Measurements from ENCODE around the gene SEC31B. TPM values are rescaled to one million over a fixed set of nuclear protein-coding genes. Genes with fewer than 3 reads are reported as not detected.

SEC31B gene
- total and polyA plus RNA-seq, 2 donors (not counting 3 experiments of a cell fraction or from before 2014, with no cell fraction given), result 11.1 to 14.4 TPM

- Histone ChIP-seq H3K79me2 (ENCODE audit: control insufficient read depth, insufficient read depth, low read length) (no peaks in the 10 kb centered on the region), H3K27me3 (ENCODE audit: control insufficient read depth in 2 of 2, insufficient read depth in 2 of 2, low read length in 2 of 2) (peaks cover 55 to 56% of the 10 kb centered on the region in 2 experiments), H3K9ac (replicated peaks; ENCODE audit: extremely low read depth, insufficient read depth, low read length) (no peak overlapping the region), H2AFZ (ENCODE audit: low read depth, low read length) (no peak overlapping the region), H3K4me3 (replicated peaks in 1 of 3; ENCODE audit: insufficient read depth in 1 of 3, low read depth in 1 of 3, low read length in 3 of 3) (no peak overlapping the region), H4K20me1 (replicated peaks; ENCODE audit: control insufficient read depth, extremely low read depth, insufficient read depth, low read length) (no peaks in the 10 kb centered on the region), H3K36me3 (ENCODE audit: control insufficient read depth in 2 of 2, extremely low read depth in 1 of 2, insufficient read depth in 2 of 2, low read length in 2 of 2) (no peaks in the 10 kb centered on the region), H3K9me1 (replicated peaks; ENCODE audit: control insufficient read depth, extremely low read depth, insufficient read depth, low read length) (no peaks in the 10 kb centered on the region), H3K4me2 (ENCODE audit: insufficient read depth, low read length) (no peak overlapping the region), H3K4me1 (ENCODE audit: control insufficient read depth, extremely low read depth, insufficient read depth, low read length) (no peaks in the 10 kb centered on the region), H3K27ac (ENCODE audit: insufficient read depth, low read depth, low read length) (no peak overlapping the region), H3K9me3 (replicated peaks; ENCODE audit: control insufficient read depth, insufficient read depth, low read length) (no peaks in the 10 kb centered on the region)
- DNase-seq (ENCODE audit: low read depth, low spot score) (no peak), FAIRE-seq (no peak)
- CTCF ChIA-PET, result interaction anchor here (0.7 to 1.5 kb wide), 3 partner anchors 33 to 325 kb away, joined by 3 to 4 read pairs (median 3); partner anchors contain the start of gene HIF1AN
- intact Hi-C loops (cut with micrococcal nuclease), result no loop called here
- TF ChIP-seq MAX (IDR thresholded peaks at IDR 0.05; ENCODE audit: insufficient read depth, insufficient read length) (no peak), POLR2A (IDR thresholded peaks at IDR 0.05; ENCODE audit: low read depth, low read length) (no peak), JUN (IDR thresholded peaks at IDR 0.05; ENCODE audit: borderline replicate concordance, insufficient read depth, insufficient read length, low read depth) (no peak), EZH2 (IDR thresholded peaks at IDR 0.05; ENCODE audit: borderline replicate concordance, low read depth, low read length, severe bottlenecking) (no peak)
- BruUV-seq (replicated peaks), result no TSS peak
- dilution Hi-C loops (cut with MboI; ENCODE audit: extremely low pct_ligation_motif_present, low sequenced_read_pairs), result no loop called here
- POLR2A ChIA-PET, result no interaction called here
Measured at GRCh38 chr10:100568912-100569311, 49.3 kb upstream of the SEC31B start.

- POLR2A ChIA-PET, result no interaction called here
- CTCF ChIA-PET, result interaction anchor here (1.0 to 1.1 kb wide), 2 partner anchors 69 to 175 kb away, joined by 3 read pairs; no protein-coding TSS in a partner anchor
- Histone ChIP-seq H3K27ac (ENCODE audit: insufficient read depth, low read depth, low read length) (no peak overlapping the region), H2AFZ (ENCODE audit: low read depth, low read length) (no peak overlapping the region), H3K36me3 (ENCODE audit: control insufficient read depth in 2 of 2, extremely low read depth in 1 of 2, insufficient read depth in 2 of 2, low read length in 2 of 2) (no peaks in the 10 kb centered on the region), H3K9ac (replicated peaks; ENCODE audit: extremely low read depth, insufficient read depth, low read length) (no peak overlapping the region), H3K9me3 (replicated peaks; ENCODE audit: control insufficient read depth, insufficient read depth, low read length) (no peaks in the 10 kb centered on the region), H3K79me2 (ENCODE audit: control insufficient read depth, insufficient read depth, low read length) (no peaks in the 10 kb centered on the region), H3K4me1 (ENCODE audit: control insufficient read depth, extremely low read depth, insufficient read depth, low read length) (no peaks in the 10 kb centered on the region), H3K9me1 (replicated peaks; ENCODE audit: control insufficient read depth, extremely low read depth, insufficient read depth, low read length) (no peaks in the 10 kb centered on the region), H3K27me3 (ENCODE audit: control insufficient read depth in 2 of 2, insufficient read depth in 2 of 2, low read length in 2 of 2) (peaks cover 63 to 65% of the 10 kb centered on the region in 2 experiments), H4K20me1 (replicated peaks; ENCODE audit: control insufficient read depth, extremely low read depth, insufficient read depth, low read length) (no peaks in the 10 kb centered on the region), H3K4me2 (ENCODE audit: insufficient read depth, low read length) (no peak overlapping the region), H3K4me3 (replicated peaks in 1 of 3; ENCODE audit: insufficient read depth in 1 of 3, low read depth in 1 of 3, low read length in 3 of 3) (no peak overlapping the region)
- no TSS peak for BruUV-seq (replicated peaks)
- FAIRE-seq, result no peak
- dilution Hi-C loops (cut with MboI; ENCODE audit: extremely low pct_ligation_motif_present, low sequenced_read_pairs) (no loop called here), intact Hi-C loops (cut with micrococcal nuclease) (no loop called here)
- no peak for TF ChIP-seq MAX (IDR thresholded peaks at IDR 0.05; ENCODE audit: insufficient read depth, insufficient read length)
- TF ChIP-seq CTCF (IDR thresholded peaks at IDR 0.05; ENCODE audit: extremely low read depth in 1 of 2, insufficient read depth in 1 of 2, low read depth in 1 of 2, low read length in 2 of 2), result no peak
- no peak for TF ChIP-seq GATA2 (IDR thresholded peaks at IDR 0.05; ENCODE audit: insufficient read depth, insufficient read length, low read depth, low read length)
- no peak for TF ChIP-seq POLR2AphosphoS5 (IDR thresholded peaks at IDR 0.05; ENCODE audit: insufficient read depth, low read depth, low read length)
- TF ChIP-seq EZH2 (IDR thresholded peaks at IDR 0.05; ENCODE audit: borderline replicate concordance, low read depth, low read length, severe bottlenecking), result no peak
- TF ChIP-seq FOS (IDR thresholded peaks at IDR 0.05; ENCODE audit: borderline replicate concordance, insufficient read depth, low read length), result no peak
- no peak for DNase-seq (ENCODE audit: low read depth, low spot score)
Measured at GRCh38 chr10:100567826-100568225, 48.2 kb upstream of the SEC31B start.

All from endothelial cell of umbilical vein (primary cell).